Hematopoietic multipotent progenitor cell treated with erythropoietin and hydrocortisone succinate and interleukin-3 and kit ligand, for 17 days (in vitro differentiated cells): Measurements from ENCODE around the gene POMT1.
A peak's percentile ranks its signal among the peaks of the same experiment; 100 is the strongest.

Source experiments
- DNase-seq: peaks from one replicate; pipeline ENCODE4 v3.0.0-alpha.2; 2015; ENCODE audit warnings: low spot score

Gene POMT1

GRCh38 chr9:131476777-131477345 is 25.9 kb upstream of the POMT1 start:
- no peak for DNase-seq

- no peak for DNase-seq
Measured at GRCh38 chr9:131477367-131477766, 25.4 kb upstream of the POMT1 start.

GRCh38 chr9:131477816-131478419 is 24.8 kb upstream of the POMT1 start:
- no peak for DNase-seq

GRCh38 chr9:131478421-131478868 is 24.3 kb upstream of the POMT1 start:
- DNase-seq: peak; percentile 36

GRCh38 chr9:131478911-131479310 is 23.8 kb upstream of the POMT1 start:
- no peak for DNase-seq

GRCh38 chr9:131480258-131480657 is 22.5 kb upstream of the POMT1 start:
- DNase-seq: no peak

GRCh38 chr9:131481441-131482342 is 21.0 kb upstream of the POMT1 start:
- no peak for DNase-seq

- no peak for DNase-seq
Measured at GRCh38 chr9:131482343-131483006, 20.2 kb upstream of the POMT1 start.

- DNase-seq: no peak
Measured at GRCh38 chr9:131483319-131484050, 19.2 kb upstream of the POMT1 start.

GRCh38 chr9:131484051-131484445 is 18.7 kb upstream of the POMT1 start:
- DNase-seq: no peak

GRCh38 chr9:131484560-131485185 is 18.0 kb upstream of the POMT1 start:
- no peak for DNase-seq

GRCh38 chr9:131485206-131485605 is 17.5 kb upstream of the POMT1 start:
- no peak for DNase-seq

- no peak for DNase-seq
Measured at GRCh38 chr9:131485728-131486422, 16.8 kb upstream of the POMT1 start.

- no peak for DNase-seq
Measured at GRCh38 chr9:131487001-131487400, 15.7 kb upstream of the POMT1 start.

GRCh38 chr9:131487621-131488031 is 15.1 kb upstream of the POMT1 start:
- no peak for DNase-seq

GRCh38 chr9:131490514-131490913 is 12.2 kb upstream of the POMT1 start:
- no peak for DNase-seq

- DNase-seq: no peak
Measured at GRCh38 chr9:131491001-131491710, 11.6 kb upstream of the POMT1 start.

- DNase-seq: no peak
Measured at GRCh38 chr9:131492070-131492469, 10.6 kb upstream of the POMT1 start.

GRCh38 chr9:131494296-131494870 is 8.3 kb upstream of the POMT1 start:
- DNase-seq: no peak

GRCh38 chr9:131495785-131496184 is 6.9 kb upstream of the POMT1 start:
- no peak for DNase-seq
